GM23338 (cell line): ENCODE results near the gene DNAJC15.

Source experiments
- CREB1 ChIP-seq: fragments of 250-450 bp; sonication (Bioruptor Pico); IDR thresholded peaks from 2 replicates; pipeline ENCODE4 v1.5.0; 2020; ENCODE audit warnings: low read depth, mild to moderate bottlenecking, moderate library complexity
- EZH2 ChIP-seq: fragments of 200-600 bp; sonication (generic); IDR thresholded peaks from one replicate; pipeline ENCODE4 v1.8.0; 2017; ENCODE audit warnings: antibody characterized with exemption, mild to moderate bottlenecking, low read depth; ENCODE audit not compliant: unreplicated experiment
- EZH2phosphoT487 ChIP-seq: fragments of 200-600 bp; sonication (generic); IDR thresholded peaks from one replicate; pipeline ENCODE4 v1.8.1; 2018; ENCODE audit warnings: antibody characterized with exemption; ENCODE audit not compliant: unreplicated experiment
- POLR2AphosphoS5 ChIP-seq: IDR thresholded peaks from 2 replicates; pipeline ENCODE4 v1.6.1; 2016; ENCODE audit warnings: antibody characterized with exemption, low read depth
- STAT1 ChIP-seq: IDR thresholded peaks from one replicate; pipeline ENCODE4 v1.6.1; 2016; ENCODE audit warnings: antibody characterized with exemption; ENCODE audit not compliant: unreplicated experiment
- TF ChIP-seq, protein P1 (sequence below), 2 experiments: fragments of 200-600 bp in 1 of 2; sonication (generic) in 1 of 2; conservative IDR thresholded peaks; 2 replicates each; pipeline versions ENCODE4 v1.5.1 to v1.6.1; 2016 to 2017; ENCODE audit warnings: antibody characterized with exemption in 2 of 2, low read depth in 2 of 2, mild to moderate bottlenecking in 2 of 2, moderate library complexity in 1 of 2
- TF ChIP-seq, protein P2 (sequence below): IDR thresholded peaks from 2 replicates; pipeline ENCODE4 v1.6.1; 2016; ENCODE audit warnings: antibody characterized with exemption
- TF ChIP-seq, protein P3 (sequence below): IDR thresholded peaks from one replicate; pipeline ENCODE4 v1.6.1; 2018; ENCODE audit warnings: antibody characterized with exemption; ENCODE audit not compliant: unreplicated experiment

DNA sequence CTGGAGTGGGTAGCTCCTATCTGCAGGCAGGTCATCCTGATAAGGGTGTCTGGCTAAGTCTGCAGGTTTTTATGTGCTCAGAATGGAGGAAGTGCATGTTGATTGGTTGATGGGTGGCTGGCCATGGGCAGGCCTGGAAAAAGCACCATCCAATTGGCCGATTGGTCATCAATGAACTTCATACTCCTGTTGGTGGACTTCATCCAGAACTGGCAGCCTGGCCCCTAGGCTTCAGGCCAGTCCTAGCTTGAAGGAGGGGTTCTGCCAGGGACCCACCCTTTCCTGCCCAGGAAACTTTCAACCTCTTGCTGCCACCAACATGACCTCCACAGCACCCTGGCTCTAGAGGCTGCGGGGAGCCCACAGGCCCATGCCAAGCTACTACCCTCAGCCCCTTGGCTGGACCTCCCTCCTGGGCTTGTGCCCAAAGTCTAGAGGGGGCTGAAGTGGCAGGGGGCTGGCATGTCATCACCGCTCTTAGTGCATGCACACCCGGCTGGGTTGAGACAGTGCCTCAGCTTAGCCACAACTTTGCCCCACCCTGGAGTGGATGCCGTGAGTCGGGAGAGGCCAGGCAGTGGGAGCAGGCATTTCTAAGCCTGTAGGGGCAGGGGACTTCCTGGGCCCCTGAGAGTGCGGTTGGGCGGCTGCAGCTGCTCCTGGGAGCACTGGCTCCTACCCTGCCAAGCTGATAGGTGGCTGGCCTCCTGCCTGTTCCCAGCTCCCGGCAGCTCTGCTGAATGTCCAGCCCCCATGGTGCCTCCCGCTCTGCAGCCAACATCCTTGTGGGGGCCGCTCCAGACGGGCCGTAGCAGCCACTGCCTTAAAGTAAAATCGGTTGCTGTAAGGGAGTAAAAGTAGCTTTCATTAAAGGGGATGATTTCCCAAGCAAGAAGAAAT is 13.2 kb downstream of the DNAJC15 start:
- TF ChIP-seq, protein P1, sequence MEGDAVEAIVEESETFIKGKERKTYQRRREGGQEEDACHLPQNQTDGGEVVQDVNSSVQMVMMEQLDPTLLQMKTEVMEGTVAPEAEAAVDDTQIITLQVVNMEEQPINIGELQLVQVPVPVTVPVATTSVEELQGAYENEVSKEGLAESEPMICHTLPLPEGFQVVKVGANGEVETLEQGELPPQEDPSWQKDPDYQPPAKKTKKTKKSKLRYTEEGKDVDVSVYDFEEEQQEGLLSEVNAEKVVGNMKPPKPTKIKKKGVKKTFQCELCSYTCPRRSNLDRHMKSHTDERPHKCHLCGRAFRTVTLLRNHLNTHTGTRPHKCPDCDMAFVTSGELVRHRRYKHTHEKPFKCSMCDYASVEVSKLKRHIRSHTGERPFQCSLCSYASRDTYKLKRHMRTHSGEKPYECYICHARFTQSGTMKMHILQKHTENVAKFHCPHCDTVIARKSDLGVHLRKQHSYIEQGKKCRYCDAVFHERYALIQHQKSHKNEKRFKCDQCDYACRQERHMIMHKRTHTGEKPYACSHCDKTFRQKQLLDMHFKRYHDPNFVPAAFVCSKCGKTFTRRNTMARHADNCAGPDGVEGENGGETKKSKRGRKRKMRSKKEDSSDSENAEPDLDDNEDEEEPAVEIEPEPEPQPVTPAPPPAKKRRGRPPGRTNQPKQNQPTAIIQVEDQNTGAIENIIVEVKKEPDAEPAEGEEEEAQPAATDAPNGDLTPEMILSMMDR (conservative IDR thresholded peaks at IDR 0.05; ENCODE audit: low read depth in 2 of 2): no peak
- no peak for TF ChIP-seq POLR2AphosphoS5
- TF ChIP-seq, protein P2, sequence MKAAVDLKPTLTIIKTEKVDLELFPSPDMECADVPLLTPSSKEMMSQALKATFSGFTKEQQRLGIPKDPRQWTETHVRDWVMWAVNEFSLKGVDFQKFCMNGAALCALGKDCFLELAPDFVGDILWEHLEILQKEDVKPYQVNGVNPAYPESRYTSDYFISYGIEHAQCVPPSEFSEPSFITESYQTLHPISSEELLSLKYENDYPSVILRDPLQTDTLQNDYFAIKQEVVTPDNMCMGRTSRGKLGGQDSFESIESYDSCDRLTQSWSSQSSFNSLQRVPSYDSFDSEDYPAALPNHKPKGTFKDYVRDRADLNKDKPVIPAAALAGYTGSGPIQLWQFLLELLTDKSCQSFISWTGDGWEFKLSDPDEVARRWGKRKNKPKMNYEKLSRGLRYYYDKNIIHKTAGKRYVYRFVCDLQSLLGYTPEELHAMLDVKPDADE: no peak
- TF ChIP-seq EZH2phosphoT487: no peak
- TF ChIP-seq CREB1 (CRISPR knock-in tag): no peak
- no peak for TF ChIP-seq STAT1
- TF ChIP-seq, protein P3, sequence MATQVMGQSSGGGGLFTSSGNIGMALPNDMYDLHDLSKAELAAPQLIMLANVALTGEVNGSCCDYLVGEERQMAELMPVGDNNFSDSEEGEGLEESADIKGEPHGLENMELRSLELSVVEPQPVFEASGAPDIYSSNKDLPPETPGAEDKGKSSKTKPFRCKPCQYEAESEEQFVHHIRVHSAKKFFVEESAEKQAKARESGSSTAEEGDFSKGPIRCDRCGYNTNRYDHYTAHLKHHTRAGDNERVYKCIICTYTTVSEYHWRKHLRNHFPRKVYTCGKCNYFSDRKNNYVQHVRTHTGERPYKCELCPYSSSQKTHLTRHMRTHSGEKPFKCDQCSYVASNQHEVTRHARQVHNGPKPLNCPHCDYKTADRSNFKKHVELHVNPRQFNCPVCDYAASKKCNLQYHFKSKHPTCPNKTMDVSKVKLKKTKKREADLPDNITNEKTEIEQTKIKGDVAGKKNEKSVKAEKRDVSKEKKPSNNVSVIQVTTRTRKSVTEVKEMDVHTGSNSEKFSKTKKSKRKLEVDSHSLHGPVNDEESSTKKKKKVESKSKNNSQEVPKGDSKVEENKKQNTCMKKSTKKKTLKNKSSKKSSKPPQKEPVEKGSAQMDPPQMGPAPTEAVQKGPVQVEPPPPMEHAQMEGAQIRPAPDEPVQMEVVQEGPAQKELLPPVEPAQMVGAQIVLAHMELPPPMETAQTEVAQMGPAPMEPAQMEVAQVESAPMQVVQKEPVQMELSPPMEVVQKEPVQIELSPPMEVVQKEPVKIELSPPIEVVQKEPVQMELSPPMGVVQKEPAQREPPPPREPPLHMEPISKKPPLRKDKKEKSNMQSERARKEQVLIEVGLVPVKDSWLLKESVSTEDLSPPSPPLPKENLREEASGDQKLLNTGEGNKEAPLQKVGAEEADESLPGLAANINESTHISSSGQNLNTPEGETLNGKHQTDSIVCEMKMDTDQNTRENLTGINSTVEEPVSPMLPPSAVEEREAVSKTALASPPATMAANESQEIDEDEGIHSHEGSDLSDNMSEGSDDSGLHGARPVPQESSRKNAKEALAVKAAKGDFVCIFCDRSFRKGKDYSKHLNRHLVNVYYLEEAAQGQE: no peak
- no peak for TF ChIP-seq EZH2
